Rectal smooth muscle tissue (tissue), 1 donor: Measurements from ENCODE around the gene PRICKLE3.
"Not testable (repeated sequence)": the region's sequence is repeated elsewhere in the genome, so short reads cannot be mapped to it uniquely, and the experiment has no call there.

Source experiments
- H3K27ac ChIP-seq: one replicate; pipeline ENCODE4 v1.7.0; 2013; ENCODE audit warnings: low read depth, low read length, inconsistent platforms
- H3K27me3 ChIP-seq: one replicate; pipeline ENCODE4 v1.7.0; 2013; ENCODE audit warnings: low read length; ENCODE audit not compliant: control insufficient read depth, insufficient read depth
- H3K36me3 ChIP-seq: one replicate; pipeline ENCODE4 v1.7.0; 2013; ENCODE audit warnings: low read length; ENCODE audit not compliant: control insufficient read depth, insufficient read depth
- H3K4me1 ChIP-seq: one replicate; pipeline ENCODE4 v1.7.0; 2013; ENCODE audit warnings: low read length; ENCODE audit not compliant: control insufficient read depth, insufficient read depth
- H3K4me3 ChIP-seq: one replicate; pipeline ENCODE4 v1.7.0; 2013; ENCODE audit warnings: low read length
- H3K9ac ChIP-seq: one replicate; pipeline ENCODE4 v1.7.0; 2013; ENCODE audit warnings: low read length

Gene PRICKLE3

GRCh38 chrX:49157194-49157593 is 29.0 kb downstream of the PRICKLE3 start:
- H3K4me1 ChIP-seq, result no peaks in the 10 kb centered on the region
- H3K9ac ChIP-seq, result no peak overlapping the region
- H3K27me3 ChIP-seq, result no peaks in the 10 kb centered on the region
- H3K27ac ChIP-seq, result no peak overlapping the region
- no peak overlapping the region for H3K4me3 ChIP-seq
- no peaks in the 10 kb centered on the region for H3K36me3 ChIP-seq

DNA sequence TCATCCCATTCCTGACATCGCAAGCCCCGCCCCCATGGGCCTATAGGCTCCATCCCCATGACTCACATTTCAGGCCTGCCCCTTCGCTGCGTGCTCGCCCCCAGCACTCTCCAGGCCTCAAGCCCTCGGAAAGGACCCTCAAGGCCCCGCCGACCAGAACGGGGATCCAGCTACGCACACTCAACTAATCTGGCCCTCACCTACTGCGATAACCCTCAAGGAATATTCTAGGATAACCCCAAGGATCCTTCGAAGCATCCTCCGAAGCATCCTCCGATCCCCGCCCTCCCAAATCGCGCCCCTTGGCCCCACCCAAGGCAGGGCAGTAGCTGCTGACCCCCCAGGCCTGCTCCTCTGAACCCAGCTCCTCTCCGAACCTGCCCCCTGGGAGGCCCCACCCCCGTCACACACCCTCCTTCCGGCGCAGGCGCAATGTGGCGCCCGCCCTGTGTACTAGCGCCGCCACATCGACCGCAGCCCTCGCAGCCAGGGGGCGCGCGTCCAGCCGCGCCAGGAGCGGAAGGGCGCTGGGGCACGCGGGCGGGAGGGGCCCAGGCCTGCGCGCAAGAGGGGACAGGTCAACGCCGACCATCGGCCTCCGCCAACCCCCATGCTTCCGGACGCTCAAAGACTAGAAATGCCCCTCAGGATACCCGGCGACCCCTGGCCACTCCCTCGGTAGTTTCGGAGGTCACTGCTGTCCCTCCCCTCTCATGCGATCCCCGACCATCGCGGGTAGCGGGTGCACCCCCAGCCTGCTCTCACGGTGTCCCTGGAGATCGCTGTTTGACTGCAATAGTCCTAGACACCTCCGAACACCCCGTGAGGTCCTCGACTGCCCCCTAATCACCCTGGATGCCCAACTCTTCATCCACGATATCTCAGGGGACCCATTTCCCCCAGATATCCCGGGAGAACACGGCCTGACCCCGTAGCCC is 30.0 kb downstream of the PRICKLE3 start:
- no peaks in the 10 kb centered on the region for H3K36me3 ChIP-seq
- peak overlapping the region; percentile 98 for H3K27ac ChIP-seq
- H3K27me3 ChIP-seq, result no peaks in the 10 kb centered on the region
- peak overlapping the region; percentile 56 for H3K9ac ChIP-seq
- peak overlapping the region; percentile 74 for H3K4me3 ChIP-seq
- H3K4me1 ChIP-seq, result no peaks in the 10 kb centered on the region

DNA sequence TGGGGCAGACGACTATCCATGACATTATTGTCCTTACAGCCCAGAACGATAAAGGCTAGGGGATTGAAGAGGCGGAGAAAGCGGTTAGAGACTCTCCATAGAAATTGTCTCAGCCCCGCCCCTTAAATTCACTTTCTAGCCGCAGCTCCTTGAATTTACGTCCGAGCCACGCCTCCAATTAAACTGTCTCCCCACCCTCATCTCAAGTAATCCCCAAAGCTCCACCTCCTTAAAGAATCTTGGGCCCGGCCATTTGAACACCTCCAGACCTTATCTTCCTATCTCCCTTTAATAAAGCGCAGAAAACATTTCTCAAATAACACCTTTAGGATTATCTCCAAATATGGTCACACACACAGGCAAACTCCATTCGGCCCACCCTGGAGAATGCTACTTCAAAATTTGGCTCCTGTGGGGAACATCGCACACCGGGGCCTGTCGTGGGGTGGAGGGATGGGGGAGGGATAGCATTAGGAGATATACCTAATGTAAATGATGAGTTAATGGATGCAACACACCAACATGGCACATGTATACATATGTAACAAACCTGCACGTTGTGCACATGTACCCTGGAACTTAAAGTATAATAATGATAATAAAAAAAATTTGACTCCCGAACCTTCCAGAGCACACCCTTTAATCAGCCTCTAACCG is 30.8 kb downstream of the PRICKLE3 start:
- Histone ChIP-seq H3K27me3 (no peaks in the 10 kb centered on the region), H3K9ac (no peak overlapping the region), H3K36me3 (no peaks in the 10 kb centered on the region), H3K27ac (peak overlapping the region; percentile 98), H3K4me1 (no peaks in the 10 kb centered on the region), H3K4me3 (peak overlapping the region; percentile 74)

GRCh38 chrX:49153467-49153866 is 32.7 kb downstream of the PRICKLE3 start:
- no peak overlapping the region for H3K27ac ChIP-seq

GRCh38 chrX:49149291-49149690 is 36.9 kb downstream of the PRICKLE3 start:
- H3K9ac ChIP-seq, H3K4me3 ChIP-seq, H3K27ac ChIP-seq, H3K36me3 ChIP-seq, H3K27me3 ChIP-seq, H3K4me1 ChIP-seq: not testable (repeated sequence)

More at GRCh38 chrX:49153467-49153866, 32.7 kb downstream of the PRICKLE3 start:
- no peak overlapping the region for H3K4me3 ChIP-seq
- H3K4me1 ChIP-seq, result no peaks in the 10 kb centered on the region
- H3K27me3 ChIP-seq, result no peaks in the 10 kb centered on the region
- no peaks in the 10 kb centered on the region for H3K36me3 ChIP-seq
- no peak overlapping the region for H3K9ac ChIP-seq

DNA sequence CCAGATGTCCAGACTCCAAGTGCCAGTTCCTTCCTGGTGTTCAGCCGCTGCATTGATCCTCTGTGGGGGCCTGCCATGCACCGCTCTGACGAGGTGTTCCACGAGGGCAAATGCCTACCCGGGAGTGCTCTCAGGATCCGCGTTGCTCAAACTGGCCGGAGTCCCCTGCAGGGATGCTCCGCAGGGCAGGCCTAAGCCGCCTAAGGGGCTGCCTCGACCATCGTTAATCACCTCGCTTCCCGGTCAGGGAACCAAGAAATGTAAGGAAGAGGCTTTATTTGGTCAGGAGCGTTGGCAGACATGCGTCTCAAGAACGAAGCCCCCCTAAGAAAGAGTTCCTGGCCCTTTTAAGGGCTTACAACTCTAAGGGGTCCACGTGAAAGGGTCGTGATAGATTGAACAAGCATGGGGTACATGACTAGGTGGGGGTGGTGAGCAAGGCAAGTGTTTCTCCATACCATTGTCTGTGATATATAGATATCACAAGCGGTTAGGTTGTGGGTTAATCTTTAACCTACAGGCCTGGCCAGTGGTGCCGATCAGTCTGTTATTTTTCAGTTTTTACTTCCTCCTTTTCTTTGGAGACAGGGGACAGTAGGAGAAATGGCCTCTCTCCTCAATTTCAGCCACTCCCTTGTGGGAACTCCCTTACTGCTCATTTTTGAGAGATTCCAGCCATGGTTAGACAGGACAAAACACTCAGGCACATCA is 37.6 kb downstream of the PRICKLE3 start:
- H3K4me1 ChIP-seq, H3K36me3 ChIP-seq, H3K9ac ChIP-seq, H3K27ac ChIP-seq, H3K4me3 ChIP-seq, H3K27me3 ChIP-seq: not testable (repeated sequence)

DNA sequence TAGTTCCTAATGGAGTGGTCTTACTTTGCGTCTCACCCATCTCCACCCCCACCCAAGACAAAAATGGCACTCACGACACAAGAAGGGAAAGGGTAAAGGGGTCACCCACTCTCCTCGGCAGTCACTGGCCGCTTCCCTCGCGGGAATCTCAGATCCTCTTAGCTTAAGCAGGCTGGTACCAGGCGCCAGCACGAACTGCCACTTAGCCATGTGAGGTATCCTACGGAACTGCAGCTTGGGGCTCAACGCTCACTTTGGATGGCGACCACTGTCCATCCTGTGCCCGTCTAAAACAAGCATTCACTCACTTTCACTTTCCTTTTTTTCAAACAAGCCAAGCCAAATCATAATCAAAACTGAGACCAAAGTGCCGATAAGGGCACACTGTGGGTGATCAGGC is 38.2 kb downstream of the PRICKLE3 start:
- no peaks in the 10 kb centered on the region for H3K27me3 ChIP-seq
- H3K9ac ChIP-seq, result no peak overlapping the region
- H3K4me1 ChIP-seq, result no peaks in the 10 kb centered on the region
- H3K27ac ChIP-seq, result no peak overlapping the region
- no peak overlapping the region for H3K4me3 ChIP-seq
- H3K36me3 ChIP-seq, result no peaks in the 10 kb centered on the region

- H3K4me1 ChIP-seq, result no peaks in the 10 kb centered on the region
- no peak overlapping the region for H3K4me3 ChIP-seq
- H3K27ac ChIP-seq, result no peak overlapping the region
- no peaks in the 10 kb centered on the region for H3K27me3 ChIP-seq
- no peak overlapping the region for H3K9ac ChIP-seq
- H3K36me3 ChIP-seq, result no peaks in the 10 kb centered on the region
These were observed 38.9 kb downstream of the PRICKLE3 start for GRCh38 chrX:49147282-49147681.

DNA sequence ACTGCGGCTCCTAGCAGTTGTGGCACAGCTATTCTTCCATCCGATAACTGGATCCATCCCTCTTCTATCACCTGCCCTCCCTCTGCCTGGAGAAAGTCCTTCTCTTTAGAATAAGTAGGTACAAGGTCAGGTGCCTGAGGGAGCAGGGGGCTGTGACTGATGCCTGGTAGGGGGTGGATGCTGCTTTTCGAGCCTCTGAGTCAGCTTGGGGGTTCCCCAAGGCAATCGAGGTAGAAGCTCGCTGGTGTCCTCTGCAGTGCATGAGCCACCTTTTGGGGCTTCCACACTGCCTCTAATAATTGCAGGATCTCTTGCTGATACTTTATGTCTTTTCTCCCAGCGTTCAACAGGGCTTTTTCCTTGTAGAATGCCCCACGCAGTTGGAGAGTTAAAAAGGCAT is 43.0 kb downstream of the PRICKLE3 start:
- H3K4me3 ChIP-seq, H3K9ac ChIP-seq, H3K27me3 ChIP-seq, H3K36me3 ChIP-seq, H3K27ac ChIP-seq, H3K4me1 ChIP-seq: not testable (repeated sequence)

DNA sequence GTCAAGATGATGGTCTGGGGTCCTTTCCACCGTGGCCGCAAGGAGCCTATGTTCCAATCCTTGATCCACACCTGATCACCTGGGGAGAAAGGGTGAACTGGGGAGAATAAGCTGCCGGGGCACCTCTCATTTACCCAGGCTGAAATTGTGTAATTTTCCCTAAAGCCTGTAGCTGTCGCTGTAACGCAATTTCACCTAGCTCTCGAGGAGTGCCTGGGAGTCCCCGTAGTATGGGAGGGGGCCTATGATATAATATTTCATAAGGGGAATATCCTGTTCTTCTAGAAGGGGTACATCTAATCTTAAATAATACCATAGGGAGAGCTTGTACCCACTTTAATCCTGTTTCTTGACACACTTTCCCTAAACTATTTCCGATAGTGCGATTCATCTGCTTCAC is 43.9 kb downstream of the PRICKLE3 start:
- H3K9ac ChIP-seq, H3K36me3 ChIP-seq, H3K27ac ChIP-seq, H3K4me1 ChIP-seq, H3K27me3 ChIP-seq, H3K4me3 ChIP-seq: not testable (repeated sequence)

DNA sequence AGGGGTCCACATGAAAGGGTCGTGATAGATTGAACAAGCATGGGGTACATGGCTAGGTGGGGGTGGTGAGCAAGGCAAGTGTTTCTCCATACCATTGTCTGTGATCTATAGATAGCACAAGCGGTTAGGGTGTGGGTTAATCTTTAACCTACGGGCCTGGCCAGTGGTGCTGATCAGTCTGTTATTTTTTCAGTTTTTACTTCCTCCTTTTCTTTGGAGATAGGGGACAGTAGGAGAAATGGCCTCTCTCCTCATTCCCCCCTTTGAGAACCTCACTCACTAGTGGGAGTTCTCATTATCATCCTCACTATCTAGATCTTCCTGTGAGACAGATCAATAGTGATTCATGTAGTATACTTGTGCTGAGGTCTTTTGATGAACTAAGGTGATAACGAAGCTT is 46.5 kb downstream of the PRICKLE3 start:
- Histone ChIP-seq H3K4me1 (no peaks in the 10 kb centered on the region), H3K4me3 (no peak overlapping the region), H3K27ac (no peak overlapping the region), H3K27me3 (no peaks in the 10 kb centered on the region), H3K36me3 (no peaks in the 10 kb centered on the region), H3K9ac (no peak overlapping the region)

- no peak overlapping the region for H3K27ac ChIP-seq
- no peaks in the 10 kb centered on the region for H3K36me3 ChIP-seq
- no peak overlapping the region for H3K9ac ChIP-seq
- no peaks in the 10 kb centered on the region for H3K27me3 ChIP-seq
- no peak overlapping the region for H3K4me3 ChIP-seq
- H3K4me1 ChIP-seq, result no peaks in the 10 kb centered on the region
These were observed 48.7 kb downstream of the PRICKLE3 start for GRCh38 chrX:49137492-49137891.
